Liver (tissue), 9 donors: ENCODE data around the gene PTP4A2. TPM values are rescaled to one million over a fixed set of nuclear protein-coding genes. Genes with fewer than 3 reads are reported as not detected.

Source experiments
- DNase-seq: peaks from one replicate; pipeline ENCODE4 v3.0.0-alpha.2; 2017; ENCODE audit warnings: low spot score
- H3K27ac ChIP-seq, 2 donors: one replicate each; pipeline ENCODE4 v1.7.0; 2013; ENCODE audit warnings: inconsistent platforms in 2 of 2, low read length in 2 of 2, control low read depth in 1 of 2, low read depth in 1 of 2, mild to moderate bottlenecking in 1 of 2
- H3K27me3 ChIP-seq, 4 donors: one replicate each; pipeline versions ENCODE4 v1.6.1 to v1.7.0; 2013; ENCODE audit warnings: low read length in 3 of 4, inconsistent platforms in 1 of 4, mild to moderate bottlenecking in 1 of 4, moderate library complexity in 1 of 4; ENCODE audit not compliant: control insufficient read depth in 4 of 4, insufficient read depth in 4 of 4
- H3K36me3 ChIP-seq, 4 donors: one replicate each; pipeline versions ENCODE4 v1.6.1 to v1.7.0; 2013; ENCODE audit warnings: low read length in 3 of 4, mild to moderate bottlenecking in 3 of 4, low read depth in 1 of 4, moderate library complexity in 1 of 4; ENCODE audit not compliant: control insufficient read depth in 4 of 4, insufficient read depth in 3 of 4
- H3K4me1 ChIP-seq, 4 donors: one replicate each; pipeline versions ENCODE4 v1.6.1 to v1.7.0; 2013; ENCODE audit warnings: low read length in 3 of 4, mild to moderate bottlenecking in 3 of 4, moderate library complexity in 1 of 4; ENCODE audit not compliant: control insufficient read depth in 4 of 4, insufficient read depth in 4 of 4
- H3K4me3 ChIP-seq, 3 donors: one replicate each; pipeline versions ENCODE4 v1.6.1 to v1.7.0; 2013; ENCODE audit warnings: low read length in 3 of 3, control low read depth in 1 of 3, low read depth in 1 of 3, mild to moderate bottlenecking in 1 of 3
- H3K9ac ChIP-seq, 2 donors: one replicate each; pipeline ENCODE4 v1.7.0; 2013; ENCODE audit warnings: low read length in 2 of 2, mild to moderate bottlenecking in 2 of 2, moderate library complexity in 2 of 2, control low read depth in 1 of 2, low read depth in 1 of 2
- H3K9me3 ChIP-seq, 4 donors: one replicate each; pipeline versions ENCODE4 v1.6.1 to v1.7.0; 2013; ENCODE audit warnings: low read length in 3 of 4; ENCODE audit not compliant: control insufficient read depth in 4 of 4
- EGR1 ChIP-seq, 2 donors: IDR thresholded peaks; 2 replicates each; pipeline ENCODE4 v1.6.1; 2016 to 2018; ENCODE audit warnings: antibody characterized with exemption in 2 of 2, low read depth in 2 of 2
- FOXA1 ChIP-seq: IDR thresholded peaks from 2 replicates; pipeline ENCODE4 v1.6.1; 2016; ENCODE audit warnings: antibody characterized with exemption
- FOXA2 ChIP-seq: IDR thresholded peaks from 2 replicates; pipeline ENCODE4 v1.6.1; 2016; ENCODE audit warnings: antibody characterized with exemption
- GABPA ChIP-seq, 2 donors: IDR thresholded peaks in 1 of 2; conservative IDR thresholded peaks in 1 of 2; 2 replicates each; pipeline ENCODE4 v1.6.1; 2016; ENCODE audit warnings: antibody characterized with exemption in 2 of 2, mild to moderate bottlenecking in 1 of 2, moderate library complexity in 1 of 2
- HNF4A ChIP-seq, 2 donors: conservative IDR thresholded peaks; 2 replicates each; pipeline ENCODE4 v1.6.1; 2016; ENCODE audit warnings: antibody characterized with exemption in 2 of 2, mild to moderate bottlenecking in 2 of 2
- JUND ChIP-seq, 2 donors: IDR thresholded peaks; 2 replicates each; pipeline ENCODE4 v1.6.1; 2016; ENCODE audit warnings: antibody characterized with exemption in 2 of 2
- MAX ChIP-seq: IDR thresholded peaks from 2 replicates; pipeline ENCODE4 v1.6.1; 2016; ENCODE audit warnings: antibody characterized with exemption
- NR2F2 ChIP-seq: IDR thresholded peaks from 2 replicates; pipeline ENCODE4 v1.6.1; 2016; ENCODE audit warnings: antibody characterized with exemption
- RAD21 ChIP-seq, 2 donors: IDR thresholded peaks; 2 replicates each; pipeline ENCODE4 v1.6.1; 2016; ENCODE audit warnings: antibody characterized with exemption in 2 of 2, mild to moderate bottlenecking in 2 of 2
- RXRA ChIP-seq, 2 donors: IDR thresholded peaks; 2 replicates each; pipeline ENCODE4 v1.6.1; 2017 to 2018; ENCODE audit warnings: antibody characterized with exemption in 2 of 2, mild to moderate bottlenecking in 1 of 2
- SP1 ChIP-seq: IDR thresholded peaks from 2 replicates; pipeline ENCODE4 v1.6.1; 2018; ENCODE audit warnings: antibody characterized with exemption, mild to moderate bottlenecking
- TAF1 ChIP-seq: conservative IDR thresholded peaks from 2 replicates; pipeline ENCODE4 v1.6.1; 2016; ENCODE audit warnings: antibody characterized with exemption, mild to moderate bottlenecking
- WGBS: extraction: QIAGEN DNeasy Blood & Tissue Kit; methylation state at CpG from one replicate; pipeline ENCODE4 v1.1.7; 2013; 5-methylcytosine and 5-hydroxymethylcytosine counted together
- polyA plus RNA-seq, 2 donors: library from polyadenylated mRNA; stranded (reverse) in 1 of 2; unstranded in 1 of 2; fragments of 200-250 nt in 1 of 2; fragments of >200 nt in 1 of 2; fragmentation: Nextera tagmentation in 1 of 2; extraction: Ambion mirVana in 1 of 2; gene quantifications; one replicate each; pipeline versions ENCODE4 v1.2.1 to v1.2.3, GENCODE V29; 2013 to 2015
- total RNA-seq, 2 donors: library from RNA; depleted of rRNA; stranded (reverse); fragments of >200 nt; gene quantifications; one replicate each; pipeline ENCODE4 v1.2.3, GENCODE V29; 2014
- TF ChIP-seq, protein P1 (sequence below): IDR thresholded peaks from 2 replicates; pipeline ENCODE4 v1.6.1; 2016; ENCODE audit warnings: antibody characterized with exemption, mild to moderate bottlenecking
- TF ChIP-seq, protein P2 (sequence below): IDR thresholded peaks from 2 replicates; pipeline ENCODE4 v1.6.1; 2016; ENCODE audit warnings: antibody characterized with exemption
- TF ChIP-seq, protein P3 (sequence below): fragments of 150-350 bp; IDR thresholded peaks from 2 replicates; pipeline ENCODE4 v1.5.1; 2017; ENCODE audit warnings: improper control_type of control experiment, low read depth, low read length; ENCODE audit not compliant: missing input control
- TF ChIP-seq, protein P4 (sequence below): IDR thresholded peaks from 2 replicates; pipeline ENCODE4 v1.6.1; 2016; ENCODE audit warnings: antibody characterized with exemption
- donor health status: healthy.
- donor health status: healthy.
- donor health status: healthy.
- donor health status: healthy.
- donor health status: healthy.

The PTP4A2 gene
- total and polyA plus RNA-seq, 4 donors: 47.7 to 98.1 (median 71.9) TPM

DNA sequence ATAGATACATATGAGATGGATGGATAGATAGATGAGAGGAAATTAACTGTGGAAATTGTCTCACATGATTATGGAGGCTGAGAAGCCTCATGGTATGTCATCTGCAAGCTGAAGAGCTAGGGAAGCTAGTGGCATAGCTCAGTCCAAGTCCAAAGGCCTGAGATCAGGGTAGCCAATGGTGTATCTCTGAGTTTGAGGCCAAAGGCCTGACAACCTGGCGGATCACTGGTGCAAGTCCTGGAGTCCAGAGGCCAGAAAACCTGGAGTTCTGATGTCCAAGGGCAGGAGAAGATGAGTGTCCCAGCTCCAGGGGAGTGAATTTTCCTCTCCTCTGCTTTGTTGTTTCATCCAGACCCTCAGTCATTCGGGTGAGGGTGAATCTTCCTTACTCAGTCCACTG, 78.4 kb downstream of the PTP4A2 start:
- no peaks in the 10 kb centered on the region for H3K4me1 ChIP-seq
- DNase-seq: no peak
- no peak for TF ChIP-seq FOXA1
- TF ChIP-seq HNF4A (conservative IDR thresholded peaks at IDR 0.05): peak; percentile 15 to 60
- WGBS: 87% methylated on average over 2 of the region's 2 CpGs
- H3K36me3 ChIP-seq: no peaks in the 10 kb centered on the region
- no peak overlapping the region for H3K9ac ChIP-seq
- H3K27ac ChIP-seq: no peak overlapping the region
- no peak overlapping the region for H3K4me3 ChIP-seq
- no peaks in the 10 kb centered on the region for H3K27me3 ChIP-seq
- no peaks in the 10 kb centered on the region for H3K9me3 ChIP-seq

DNA sequence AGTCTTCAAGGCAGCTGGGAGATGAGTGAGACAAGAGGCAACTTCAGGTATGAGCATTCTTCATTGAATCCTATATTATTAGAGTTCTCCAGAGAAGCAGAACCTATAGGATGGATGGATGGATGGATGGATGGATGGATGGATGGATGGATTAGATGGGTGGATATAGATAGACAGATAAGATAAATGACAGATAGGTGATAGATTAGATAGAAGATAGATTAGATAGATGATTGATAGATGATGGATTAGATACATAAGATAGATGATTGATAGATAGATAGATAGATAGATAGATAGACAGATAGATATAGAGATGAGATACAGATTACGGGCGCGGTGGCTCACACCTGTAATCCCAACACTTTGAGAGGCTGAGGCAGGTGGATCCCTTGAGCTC, 79.1 kb downstream of the PTP4A2 start:
- no peaks in the 10 kb centered on the region for H3K36me3 ChIP-seq
- no peak for DNase-seq
- H3K4me3 ChIP-seq: no peak overlapping the region
- no peak overlapping the region for H3K27ac ChIP-seq
- no peaks in the 10 kb centered on the region for H3K27me3 ChIP-seq
- no peaks in the 10 kb centered on the region for H3K9me3 ChIP-seq
- H3K9ac ChIP-seq: no peak overlapping the region
- WGBS: 97% methylated on average over 3 of the region's 3 CpGs
- TF ChIP-seq NR2F2: no peak
- no peaks in the 10 kb centered on the region for H3K4me1 ChIP-seq

DNA sequence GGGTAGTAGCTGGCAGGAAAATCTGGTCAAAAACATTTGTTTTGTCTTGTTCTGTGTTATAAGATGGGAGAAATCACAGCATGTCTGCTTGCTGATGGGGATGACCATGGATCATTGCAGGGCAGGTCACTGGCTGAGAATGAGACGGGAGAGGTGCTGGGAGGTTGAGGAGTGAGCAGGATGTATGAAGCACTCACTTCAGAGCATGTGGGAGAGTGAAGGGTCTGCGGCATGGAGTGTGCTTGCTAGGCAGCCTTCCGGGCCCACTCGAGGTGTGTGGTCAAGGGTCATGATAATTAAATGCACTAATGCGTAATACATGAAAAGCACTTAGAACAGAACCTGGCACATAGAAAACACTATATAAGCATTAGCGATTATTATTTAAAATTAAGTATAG, 80.3 kb downstream of the PTP4A2 start:
- Histone ChIP-seq H3K4me1 (no peaks in the 10 kb centered on the region), H3K9me3 (no peaks in the 10 kb centered on the region), H3K4me3 (no peak overlapping the region), H3K27me3 (no peaks in the 10 kb centered on the region), H3K36me3 (no peaks in the 10 kb centered on the region), H3K9ac (no peak overlapping the region), H3K27ac (no peak overlapping the region)
- 89% methylated on average over 6 of the region's 6 CpGs for WGBS
- DNase-seq: no peak
- no peak for TF ChIP-seq MAX
- no peak for TF ChIP-seq FOXA1
- TF ChIP-seq TAF1: no peak
- no peak for TF ChIP-seq RXRA (IDR thresholded peaks at IDR 0.05)
- no peak for TF ChIP-seq GABPA (IDR thresholded peaks at IDR 0.05 in 1 of 2, conservative IDR thresholded peaks at IDR 0.05 in 1 of 2)
- TF ChIP-seq, protein P1, sequence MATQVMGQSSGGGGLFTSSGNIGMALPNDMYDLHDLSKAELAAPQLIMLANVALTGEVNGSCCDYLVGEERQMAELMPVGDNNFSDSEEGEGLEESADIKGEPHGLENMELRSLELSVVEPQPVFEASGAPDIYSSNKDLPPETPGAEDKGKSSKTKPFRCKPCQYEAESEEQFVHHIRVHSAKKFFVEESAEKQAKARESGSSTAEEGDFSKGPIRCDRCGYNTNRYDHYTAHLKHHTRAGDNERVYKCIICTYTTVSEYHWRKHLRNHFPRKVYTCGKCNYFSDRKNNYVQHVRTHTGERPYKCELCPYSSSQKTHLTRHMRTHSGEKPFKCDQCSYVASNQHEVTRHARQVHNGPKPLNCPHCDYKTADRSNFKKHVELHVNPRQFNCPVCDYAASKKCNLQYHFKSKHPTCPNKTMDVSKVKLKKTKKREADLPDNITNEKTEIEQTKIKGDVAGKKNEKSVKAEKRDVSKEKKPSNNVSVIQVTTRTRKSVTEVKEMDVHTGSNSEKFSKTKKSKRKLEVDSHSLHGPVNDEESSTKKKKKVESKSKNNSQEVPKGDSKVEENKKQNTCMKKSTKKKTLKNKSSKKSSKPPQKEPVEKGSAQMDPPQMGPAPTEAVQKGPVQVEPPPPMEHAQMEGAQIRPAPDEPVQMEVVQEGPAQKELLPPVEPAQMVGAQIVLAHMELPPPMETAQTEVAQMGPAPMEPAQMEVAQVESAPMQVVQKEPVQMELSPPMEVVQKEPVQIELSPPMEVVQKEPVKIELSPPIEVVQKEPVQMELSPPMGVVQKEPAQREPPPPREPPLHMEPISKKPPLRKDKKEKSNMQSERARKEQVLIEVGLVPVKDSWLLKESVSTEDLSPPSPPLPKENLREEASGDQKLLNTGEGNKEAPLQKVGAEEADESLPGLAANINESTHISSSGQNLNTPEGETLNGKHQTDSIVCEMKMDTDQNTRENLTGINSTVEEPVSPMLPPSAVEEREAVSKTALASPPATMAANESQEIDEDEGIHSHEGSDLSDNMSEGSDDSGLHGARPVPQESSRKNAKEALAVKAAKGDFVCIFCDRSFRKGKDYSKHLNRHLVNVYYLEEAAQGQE: no peak
- TF ChIP-seq FOXA2: no peak
- no peak for TF ChIP-seq JUND (IDR thresholded peaks at IDR 0.05)
- no peak for TF ChIP-seq RAD21 (IDR thresholded peaks at IDR 0.05)
- TF ChIP-seq NR2F2: no peak
- TF ChIP-seq, protein P2, sequence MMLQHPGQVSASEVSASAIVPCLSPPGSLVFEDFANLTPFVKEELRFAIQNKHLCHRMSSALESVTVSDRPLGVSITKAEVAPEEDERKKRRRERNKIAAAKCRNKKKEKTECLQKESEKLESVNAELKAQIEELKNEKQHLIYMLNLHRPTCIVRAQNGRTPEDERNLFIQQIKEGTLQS: no peak
- TF ChIP-seq SP1: no peak
- TF ChIP-seq, protein P3, sequence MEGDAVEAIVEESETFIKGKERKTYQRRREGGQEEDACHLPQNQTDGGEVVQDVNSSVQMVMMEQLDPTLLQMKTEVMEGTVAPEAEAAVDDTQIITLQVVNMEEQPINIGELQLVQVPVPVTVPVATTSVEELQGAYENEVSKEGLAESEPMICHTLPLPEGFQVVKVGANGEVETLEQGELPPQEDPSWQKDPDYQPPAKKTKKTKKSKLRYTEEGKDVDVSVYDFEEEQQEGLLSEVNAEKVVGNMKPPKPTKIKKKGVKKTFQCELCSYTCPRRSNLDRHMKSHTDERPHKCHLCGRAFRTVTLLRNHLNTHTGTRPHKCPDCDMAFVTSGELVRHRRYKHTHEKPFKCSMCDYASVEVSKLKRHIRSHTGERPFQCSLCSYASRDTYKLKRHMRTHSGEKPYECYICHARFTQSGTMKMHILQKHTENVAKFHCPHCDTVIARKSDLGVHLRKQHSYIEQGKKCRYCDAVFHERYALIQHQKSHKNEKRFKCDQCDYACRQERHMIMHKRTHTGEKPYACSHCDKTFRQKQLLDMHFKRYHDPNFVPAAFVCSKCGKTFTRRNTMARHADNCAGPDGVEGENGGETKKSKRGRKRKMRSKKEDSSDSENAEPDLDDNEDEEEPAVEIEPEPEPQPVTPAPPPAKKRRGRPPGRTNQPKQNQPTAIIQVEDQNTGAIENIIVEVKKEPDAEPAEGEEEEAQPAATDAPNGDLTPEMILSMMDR: no peak
- TF ChIP-seq HNF4A (conservative IDR thresholded peaks at IDR 0.05): no peak
- TF ChIP-seq, protein P4, sequence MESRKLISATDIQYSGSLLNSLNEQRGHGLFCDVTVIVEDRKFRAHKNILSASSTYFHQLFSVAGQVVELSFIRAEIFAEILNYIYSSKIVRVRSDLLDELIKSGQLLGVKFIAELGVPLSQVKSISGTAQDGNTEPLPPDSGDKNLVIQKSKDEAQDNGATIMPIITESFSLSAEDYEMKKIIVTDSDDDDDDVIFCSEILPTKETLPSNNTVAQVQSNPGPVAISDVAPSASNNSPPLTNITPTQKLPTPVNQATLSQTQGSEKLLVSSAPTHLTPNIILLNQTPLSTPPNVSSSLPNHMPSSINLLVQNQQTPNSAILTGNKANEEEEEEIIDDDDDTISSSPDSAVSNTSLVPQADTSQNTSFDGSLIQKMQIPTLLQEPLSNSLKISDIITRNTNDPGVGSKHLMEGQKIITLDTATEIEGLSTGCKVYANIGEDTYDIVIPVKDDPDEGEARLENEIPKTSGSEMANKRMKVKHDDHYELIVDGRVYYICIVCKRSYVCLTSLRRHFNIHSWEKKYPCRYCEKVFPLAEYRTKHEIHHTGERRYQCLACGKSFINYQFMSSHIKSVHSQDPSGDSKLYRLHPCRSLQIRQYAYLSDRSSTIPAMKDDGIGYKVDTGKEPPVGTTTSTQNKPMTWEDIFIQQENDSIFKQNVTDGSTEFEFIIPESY: no peak
- no peak for TF ChIP-seq EGR1 (IDR thresholded peaks at IDR 0.05; ENCODE audit: low read depth in 2 of 2)
